Effector memory CD8-positive, alpha-beta T cell (primary cell): ENCODE measurements around the gene TSPOAP1.

Source experiments
- ATAC-seq: fragments of 150-1000 bp; cut with Tn5 transposase; replicated peaks from 2 replicates; pipeline ENCODE4 v1.10.0; 2021; ENCODE audit warnings: mild to moderate bottlenecking, moderate library complexity
- DNase-seq, 3 experiments: peaks; one replicate each; pipeline ENCODE4 v3.0.0; 2021
- H3K27ac Mint-ChIP-seq, 2 donors: one replicate each; pipeline ENCODE4 v1.8.0; 2022; ENCODE audit warnings: mild to moderate bottlenecking in 2 of 2, mixed read lengths in 2 of 2, moderate library complexity in 2 of 2
- H3K27me3 Mint-ChIP-seq, 2 donors: one replicate each; pipeline ENCODE4 v1.8.0; 2022; ENCODE audit warnings: mixed read lengths in 2 of 2
- H3K36me3 Mint-ChIP-seq: one replicate; pipeline ENCODE4 v1.8.0; 2022; ENCODE audit warnings: mild to moderate bottlenecking, moderate library complexity, mixed read lengths; ENCODE audit not compliant: insufficient read depth
- H3K4me1 Mint-ChIP-seq, 2 donors: one replicate each; pipeline ENCODE4 v1.8.0; 2022; ENCODE audit warnings: low read depth in 2 of 2, mixed read lengths in 2 of 2
- H3K4me3 Mint-ChIP-seq, 2 donors: one replicate each; pipeline ENCODE4 v1.8.0; 2022; ENCODE audit warnings: mild to moderate bottlenecking in 2 of 2, mixed read lengths in 2 of 2, moderate library complexity in 2 of 2
- H3K9me3 Mint-ChIP-seq, 2 donors: one replicate each; pipeline ENCODE4 v1.8.0; 2022; ENCODE audit warnings: mixed read lengths in 2 of 2

TSPOAP1 gene

GRCh38 chr17:58309918-58310259 lies 18.7 kb downstream of the TSPOAP1 start:
- H3K36me3 Mint-ChIP-seq: peaks cover 22% of the 10 kb centered on the region
- no peak overlapping the region for H3K4me3 Mint-ChIP-seq
- DNase-seq (no peak), ATAC-seq (no peak)
- H3K27me3 Mint-ChIP-seq: no peaks in the 10 kb centered on the region
- H3K27ac Mint-ChIP-seq: peak overlapping the region in 1 of 2 donors; percentile 65
- H3K4me1 Mint-ChIP-seq: peaks cover 0 to 3% of the 10 kb centered on the region in 2 donors
- H3K9me3 Mint-ChIP-seq: no peaks in the 10 kb centered on the region

GRCh38 chr17:58308985-58309917 lies 19.3 kb downstream of the TSPOAP1 start:
- Mint-ChIP-seq H3K36me3 (peaks cover 23% of the 10 kb centered on the region), H3K27me3 (no peaks in the 10 kb centered on the region), H3K27ac (peak overlapping the region in 1 of 2 donors; percentile 71), H3K9me3 (no peaks in the 10 kb centered on the region), H3K4me1 (peaks cover 2 to 5% of the 10 kb centered on the region in 2 donors), H3K4me3 (no peak overlapping the region)
- DNase-seq: no peak
- no peak for ATAC-seq

GRCh38 chr17:58308173-58308984 lies 20.2 kb downstream of the TSPOAP1 start:
- no peak for ATAC-seq
- no peaks in the 10 kb centered on the region for H3K9me3 Mint-ChIP-seq
- H3K4me3 Mint-ChIP-seq: no peak overlapping the region
- peaks cover 4 to 6% of the 10 kb centered on the region in 2 donors for H3K4me1 Mint-ChIP-seq
- peak overlapping the region in 1 of 2 donors; percentile 28 for H3K27ac Mint-ChIP-seq
- H3K36me3 Mint-ChIP-seq: peaks cover 25% of the 10 kb centered on the region
- DNase-seq: no peak
- H3K27me3 Mint-ChIP-seq: no peaks in the 10 kb centered on the region

- Mint-ChIP-seq H3K9me3 (no peaks in the 10 kb centered on the region), H3K4me1 (peaks cover 4 to 6% of the 10 kb centered on the region in 2 donors), H3K36me3 (peaks cover 23% of the 10 kb centered on the region), H3K27me3 (no peaks in the 10 kb centered on the region), H3K27ac (peak overlapping the region in 1 of 2 donors; percentile 84), H3K4me3 (no peak overlapping the region)
- DNase-seq (no peak), ATAC-seq (no peak)
Observed at GRCh38 chr17:58307468-58308172, 21.0 kb downstream of the TSPOAP1 start.

GRCh38 chr17:58306131-58306951 lies 22.3 kb downstream of the TSPOAP1 start:
- no peak for ATAC-seq
- no peak for DNase-seq
- Mint-ChIP-seq H3K4me1 (peaks cover 4 to 6% of the 10 kb centered on the region in 2 donors), H3K9me3 (no peaks in the 10 kb centered on the region), H3K4me3 (no peak overlapping the region), H3K27me3 (no peaks in the 10 kb centered on the region), H3K27ac (peak overlapping the region in 1 of 2 donors; percentile 84), H3K36me3 (peaks cover 19% of the 10 kb centered on the region)

- Mint-ChIP-seq H3K36me3 (peaks cover 19% of the 10 kb centered on the region), H3K4me3 (no peak overlapping the region), H3K4me1 (peaks cover 7 to 9% of the 10 kb centered on the region in 2 donors), H3K27ac (no peak overlapping the region), H3K27me3 (no peaks in the 10 kb centered on the region), H3K9me3 (no peaks in the 10 kb centered on the region)
- no peak for ATAC-seq
- no peak for DNase-seq
Observed at GRCh38 chr17:58305626-58306025, 23.0 kb downstream of the TSPOAP1 start.

- Mint-ChIP-seq H3K27ac (no peak overlapping the region), H3K27me3 (no peaks in the 10 kb centered on the region), H3K4me3 (no peak overlapping the region), H3K4me1 (peaks cover 9 to 12% of the 10 kb centered on the region in 2 donors), H3K9me3 (no peaks in the 10 kb centered on the region), H3K36me3 (peaks cover 19% of the 10 kb centered on the region)
- DNase-seq (no peak), ATAC-seq (no peak)
Observed at GRCh38 chr17:58304750-58305486, 23.7 kb downstream of the TSPOAP1 start.

- H3K27me3 Mint-ChIP-seq: no peaks in the 10 kb centered on the region
- H3K27ac Mint-ChIP-seq: peak overlapping the region in 1 of 2 donors; percentile 67
- peaks cover 17% of the 10 kb centered on the region for H3K36me3 Mint-ChIP-seq
- H3K4me1 Mint-ChIP-seq: peaks cover 9 to 12% of the 10 kb centered on the region in 2 donors
- no peak overlapping the region for H3K4me3 Mint-ChIP-seq
- DNase-seq: peak; percentile 55 to 56 (median 55)
- peak; percentile 91 for ATAC-seq
- no peaks in the 10 kb centered on the region for H3K9me3 Mint-ChIP-seq
Observed at GRCh38 chr17:58303971-58304749, 24.4 kb downstream of the TSPOAP1 start.

- ATAC-seq: no peak
- H3K27ac Mint-ChIP-seq: peak overlapping the region in 1 of 2 donors; percentile 67
- DNase-seq: no peak
- peaks cover 11% of the 10 kb centered on the region for H3K36me3 Mint-ChIP-seq
- no peaks in the 10 kb centered on the region for H3K9me3 Mint-ChIP-seq
- peaks cover 9 to 12% of the 10 kb centered on the region in 2 donors for H3K4me1 Mint-ChIP-seq
- no peak overlapping the region for H3K4me3 Mint-ChIP-seq
- no peaks in the 10 kb centered on the region for H3K27me3 Mint-ChIP-seq
Observed at GRCh38 chr17:58302919-58303585, 25.5 kb downstream of the TSPOAP1 start.

- H3K9me3 Mint-ChIP-seq: no peaks in the 10 kb centered on the region
- H3K4me3 Mint-ChIP-seq: no peak overlapping the region
- no peak for DNase-seq
- H3K4me1 Mint-ChIP-seq: peaks cover 9 to 12% of the 10 kb centered on the region in 2 donors
- H3K27me3 Mint-ChIP-seq: no peaks in the 10 kb centered on the region
- no peak overlapping the region for H3K27ac Mint-ChIP-seq
- no peak for ATAC-seq
- peaks cover 10% of the 10 kb centered on the region for H3K36me3 Mint-ChIP-seq
Observed at GRCh38 chr17:58302171-58302918, 26.2 kb downstream of the TSPOAP1 start.
